Spleen (tissue), 7 donors: Measurements from ENCODE around the gene DNAJB13.

ENCODE experiments used
- CTCF ChIP-seq, 11 experiments: fragments of 200-600 bp in 7 of 11; fragments of 450-650 bp in 4 of 11; sonication (generic) in 4 of 11; IDR thresholded peaks in 8 of 11; conservative IDR thresholded peaks in 3 of 11; 1 replicate in 7 of 11; 2 replicates in 4 of 11; pipeline versions ENCODE4 v1.4.0 to v1.8.0; 2016 to 2021; ENCODE audit warnings: antibody characterized with exemption in 11 of 11, inconsistent platforms in 4 of 11, mild to moderate bottlenecking in 1 of 11
- POLR2A ChIP-seq, 3 donors: fragments of 450-650 bp; IDR thresholded peaks; one replicate each; pipeline ENCODE4 v1.5.1; 2017; ENCODE audit warnings: antibody characterized with exemption in 3 of 3, mild to moderate bottlenecking in 1 of 3
- donor health status: DM: no; HTN: no; CAD: no; lungs with moderate emphysema.
- donor health status: DM: no; HTN: no; CAD: no.
- donor health status: DM: no; HTN: no; CAD: no.

- TF ChIP-seq CTCF (IDR thresholded peaks at IDR 0.05 in 8 of 11, conservative IDR thresholded peaks at IDR 0.05 in 3 of 11) (no peak), POLR2A (IDR thresholded peaks at IDR 0.05) (no peak)
Measured at GRCh38 chr11:74004046-74004695, 53.3 kb downstream of the DNAJB13 start.
